Neural crest cell (in vitro differentiated cells): Measurements from ENCODE around the gene PSMC3IP. TPM values are rescaled to one million over a fixed set of nuclear protein-coding genes. Genes with fewer than 3 reads are reported as not detected.
"Not testable (repeated sequence)": the region's sequence is repeated elsewhere in the genome, so short reads cannot be mapped to it uniquely, and the experiment has no call there.

Source experiments
- DNase-seq: peaks from one replicate; pipeline ENCODE4 v3.0.0; 2021; ENCODE audit warnings: low read depth, mixed read lengths, low spot score
- H3K27ac Mint-ChIP-seq: one replicate; pipeline ENCODE4 v1.8.0; 2021; ENCODE audit warnings: mild to moderate bottlenecking, mixed read lengths; ENCODE audit not compliant: unreplicated experiment
- H3K27me3 Mint-ChIP-seq: 2 replicates; pipeline ENCODE4 v1.8.0; 2021; ENCODE audit warnings: low read depth, mild to moderate bottlenecking, mixed read lengths
- H3K36me3 Mint-ChIP-seq: 2 replicates; pipeline ENCODE4 v1.8.0; 2021; ENCODE audit warnings: low read depth, mild to moderate bottlenecking, mixed read lengths
- H3K4me1 Mint-ChIP-seq: 2 replicates; pipeline ENCODE4 v1.8.0; 2021; ENCODE audit warnings: mixed read lengths
- H3K4me3 Mint-ChIP-seq: one replicate; pipeline ENCODE4 v1.8.0; 2021; ENCODE audit warnings: mild to moderate bottlenecking, mixed read lengths
- H3K9me3 Mint-ChIP-seq: 2 replicates; pipeline ENCODE4 v1.8.0; 2021; ENCODE audit warnings: mixed read lengths
- long read RNA-seq: library from polyadenylated mRNA; unstranded; transcript quantifications from one replicate; pipeline ENCODE4 v2.0.0, GENCODE V29; 2020
- total RNA-seq: library from RNA; stranded (reverse); gene quantifications from 2 replicates; pipeline ENCODE4 v1.2.1, GENCODE V29; 2021
- TF ChIP-seq, protein P1 (sequence below): fragments of 200-600 bp; sonication (generic); conservative IDR thresholded peaks from 2 replicates; pipeline ENCODE4 v1.5.0; 2021; ENCODE audit warnings: antibody characterized with exemption, mild to moderate bottlenecking

Gene PSMC3IP, protein sequence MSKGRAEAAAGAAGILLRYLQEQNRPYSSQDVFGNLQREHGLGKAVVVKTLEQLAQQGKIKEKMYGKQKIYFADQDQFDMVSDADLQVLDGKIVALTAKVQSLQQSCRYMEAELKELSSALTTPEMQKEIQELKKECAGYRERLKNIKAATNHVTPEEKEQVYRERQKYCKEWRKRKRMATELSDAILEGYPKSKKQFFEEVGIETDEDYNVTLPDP
- 44.6 and 47.8 TPM in 2 replicates for total RNA-seq
- long read RNA-seq, transcript PSMC3IP-204 (7 exons, 1,381 nt) = minor isoform, 20 of 81 reads
- long read RNA-seq, transcript PSMC3IP-202 (8 exons, 1,416 nt) = major isoform, 41 of 81 reads
- long read RNA-seq, partial matches to known transcripts = 7 of 81 reads
- long read RNA-seq, other reads (novel, unspliced or antisense) = 11 of 81 reads

DNA sequence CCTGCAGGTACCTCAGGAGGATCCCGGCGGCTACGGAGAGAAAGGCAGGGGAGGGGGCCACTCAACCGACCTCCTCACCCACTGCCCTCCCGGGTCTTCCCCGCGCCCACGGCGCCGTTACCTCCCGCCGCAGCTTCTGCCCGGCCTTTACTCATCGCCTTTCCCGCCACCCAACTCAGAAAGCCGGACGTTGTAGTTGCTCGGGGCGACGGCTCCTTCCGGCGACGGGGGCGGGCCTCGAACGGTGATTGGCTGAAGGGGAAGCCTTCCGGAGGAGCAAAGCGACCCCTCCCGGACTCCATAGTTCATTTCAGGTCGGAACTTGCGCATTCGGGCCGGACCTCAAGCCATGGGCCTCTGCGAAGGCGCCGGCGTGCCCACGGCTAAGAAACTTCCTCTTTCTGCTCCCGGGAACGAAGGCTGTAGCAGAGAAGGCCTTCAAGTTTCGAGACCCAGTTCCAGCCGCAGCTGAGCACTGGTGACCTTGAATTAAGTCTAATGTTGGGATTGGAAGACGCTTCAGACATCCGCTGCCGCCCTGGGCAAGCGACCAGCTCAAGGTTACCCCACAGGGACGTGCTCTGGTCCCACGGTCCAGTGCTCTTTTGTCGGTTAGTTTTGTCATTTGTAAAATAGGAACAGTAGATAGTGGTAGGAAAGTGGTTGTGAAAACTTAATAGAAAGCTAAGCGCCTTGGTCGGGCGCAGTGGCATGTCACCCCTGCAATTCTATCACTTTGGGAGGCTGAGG lies at the start of gene PSMC3IP:
Gene PSMC3IP (minus strand): TSS at position 198 of the 750 bp plus-strand sequence. CDS start 43 bp downstream, at position 155.
- Mint-ChIP-seq H3K4me1 (peaks cover 41% of the 10 kb centered on the region), H3K27me3 (no peaks in the 10 kb centered on the region), H3K36me3 (peaks cover 16% of the 10 kb centered on the region), H3K27ac (peak within 1 kb of the TSS; percentile 98), H3K9me3 (no peaks in the 10 kb centered on the region), H3K4me3 (peak within 1 kb of the TSS; percentile 99)
- TF ChIP-seq, protein P1, sequence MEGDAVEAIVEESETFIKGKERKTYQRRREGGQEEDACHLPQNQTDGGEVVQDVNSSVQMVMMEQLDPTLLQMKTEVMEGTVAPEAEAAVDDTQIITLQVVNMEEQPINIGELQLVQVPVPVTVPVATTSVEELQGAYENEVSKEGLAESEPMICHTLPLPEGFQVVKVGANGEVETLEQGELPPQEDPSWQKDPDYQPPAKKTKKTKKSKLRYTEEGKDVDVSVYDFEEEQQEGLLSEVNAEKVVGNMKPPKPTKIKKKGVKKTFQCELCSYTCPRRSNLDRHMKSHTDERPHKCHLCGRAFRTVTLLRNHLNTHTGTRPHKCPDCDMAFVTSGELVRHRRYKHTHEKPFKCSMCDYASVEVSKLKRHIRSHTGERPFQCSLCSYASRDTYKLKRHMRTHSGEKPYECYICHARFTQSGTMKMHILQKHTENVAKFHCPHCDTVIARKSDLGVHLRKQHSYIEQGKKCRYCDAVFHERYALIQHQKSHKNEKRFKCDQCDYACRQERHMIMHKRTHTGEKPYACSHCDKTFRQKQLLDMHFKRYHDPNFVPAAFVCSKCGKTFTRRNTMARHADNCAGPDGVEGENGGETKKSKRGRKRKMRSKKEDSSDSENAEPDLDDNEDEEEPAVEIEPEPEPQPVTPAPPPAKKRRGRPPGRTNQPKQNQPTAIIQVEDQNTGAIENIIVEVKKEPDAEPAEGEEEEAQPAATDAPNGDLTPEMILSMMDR = peak; percentile 55
- DNase-seq = peak; percentile 91

DNA sequence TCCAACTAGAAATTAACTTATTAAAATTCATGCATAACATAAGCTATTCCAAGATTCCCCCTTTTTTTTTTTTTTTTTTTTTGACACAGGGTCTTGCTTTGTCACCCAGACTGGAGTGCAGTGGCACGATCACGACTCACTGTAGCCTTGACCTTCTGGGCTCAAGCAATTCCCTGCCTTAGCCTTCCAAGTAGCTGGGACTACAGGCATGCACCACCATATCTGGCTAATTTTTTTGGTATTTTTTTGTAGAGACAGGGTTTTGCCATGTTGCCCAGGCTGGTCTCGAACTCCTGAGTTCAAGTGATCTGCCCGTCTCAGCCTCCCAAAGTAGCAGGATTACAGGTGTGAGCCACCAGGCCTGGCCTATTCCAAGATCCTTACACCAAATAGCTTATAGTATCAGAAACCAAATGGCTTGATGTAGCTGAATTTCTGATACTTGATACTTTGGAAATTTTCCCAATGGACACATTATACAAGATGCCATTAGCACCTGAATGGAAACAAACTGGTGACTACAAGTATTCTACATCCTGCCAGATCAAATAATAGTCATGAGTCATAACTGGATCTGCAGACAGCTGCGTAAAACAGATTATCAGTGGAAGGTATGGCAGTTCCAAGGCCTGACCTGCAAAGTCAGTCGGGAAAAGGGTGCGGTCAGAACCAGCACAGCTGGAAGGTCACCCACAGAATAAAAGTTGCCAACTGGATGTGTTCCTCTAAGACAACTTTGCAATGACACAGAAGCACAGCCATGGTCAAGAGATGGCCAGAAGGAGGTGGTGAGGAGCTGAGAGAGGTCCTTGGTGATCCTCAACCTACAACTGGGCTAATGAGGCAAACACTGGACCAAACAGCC lies 46.4 kb upstream of the PSMC3IP start:
- Mint-ChIP-seq H3K4me3 (no peak overlapping the region), H3K27me3 (no peaks in the 10 kb centered on the region), H3K27ac (no peak overlapping the region), H3K36me3 (no peaks in the 10 kb centered on the region), H3K9me3 (no peaks in the 10 kb centered on the region), H3K4me1 (no peaks in the 10 kb centered on the region)
- TF ChIP-seq, protein P1 = no peak
- no peak for DNase-seq

DNA sequence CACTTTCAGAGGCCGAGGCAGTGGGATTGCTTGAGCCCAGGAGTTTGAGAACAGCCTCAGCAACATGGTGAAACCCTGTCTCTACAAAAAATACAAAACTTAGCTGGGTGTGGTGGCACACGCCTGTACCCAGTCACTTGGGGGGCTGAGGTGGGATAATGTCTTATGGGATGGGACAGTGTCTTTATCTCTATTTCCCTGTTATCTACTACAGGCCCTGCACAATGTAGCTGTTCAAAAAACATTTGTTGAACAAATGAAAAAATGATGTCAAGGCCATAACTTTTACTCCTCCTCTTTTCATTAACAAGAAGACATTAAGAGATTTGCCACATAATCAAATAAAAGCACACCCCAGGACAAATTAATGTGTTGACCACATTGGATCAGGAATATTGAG lies 45.7 kb upstream of the PSMC3IP start:
- Mint-ChIP-seq H3K27me3 (no peaks in the 10 kb centered on the region), H3K36me3 (no peaks in the 10 kb centered on the region), H3K4me1 (no peaks in the 10 kb centered on the region), H3K4me3 (no peak overlapping the region), H3K9me3 (no peaks in the 10 kb centered on the region), H3K27ac (no peak overlapping the region)
- no peak for DNase-seq
- TF ChIP-seq, protein P1 = no peak

DNA sequence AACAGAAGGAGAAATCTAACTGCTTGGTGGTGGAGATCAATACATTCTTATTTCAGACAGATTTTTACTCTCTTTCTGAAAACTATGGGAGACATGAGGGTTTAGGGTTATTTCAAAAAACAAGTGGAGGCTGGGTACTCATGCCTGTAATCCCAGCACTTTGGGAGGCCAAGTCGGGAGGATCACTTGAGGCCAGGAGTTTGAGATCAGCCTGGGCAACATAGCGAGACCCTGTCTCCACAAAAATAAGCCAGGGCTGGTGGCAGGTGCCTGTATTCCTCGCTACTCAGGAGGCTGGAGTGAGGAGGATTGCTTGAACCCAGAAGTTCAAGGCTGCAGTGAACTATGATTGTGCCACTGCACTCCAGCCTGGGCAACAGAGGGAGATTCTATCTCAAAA lies 44.5 kb upstream of the PSMC3IP start:
- not testable (repeated sequence) for H3K4me1 Mint-ChIP-seq, H3K9me3 Mint-ChIP-seq, H3K27me3 Mint-ChIP-seq, H3K4me3 Mint-ChIP-seq, DNase-seq, H3K27ac Mint-ChIP-seq, H3K36me3 Mint-ChIP-seq

DNA sequence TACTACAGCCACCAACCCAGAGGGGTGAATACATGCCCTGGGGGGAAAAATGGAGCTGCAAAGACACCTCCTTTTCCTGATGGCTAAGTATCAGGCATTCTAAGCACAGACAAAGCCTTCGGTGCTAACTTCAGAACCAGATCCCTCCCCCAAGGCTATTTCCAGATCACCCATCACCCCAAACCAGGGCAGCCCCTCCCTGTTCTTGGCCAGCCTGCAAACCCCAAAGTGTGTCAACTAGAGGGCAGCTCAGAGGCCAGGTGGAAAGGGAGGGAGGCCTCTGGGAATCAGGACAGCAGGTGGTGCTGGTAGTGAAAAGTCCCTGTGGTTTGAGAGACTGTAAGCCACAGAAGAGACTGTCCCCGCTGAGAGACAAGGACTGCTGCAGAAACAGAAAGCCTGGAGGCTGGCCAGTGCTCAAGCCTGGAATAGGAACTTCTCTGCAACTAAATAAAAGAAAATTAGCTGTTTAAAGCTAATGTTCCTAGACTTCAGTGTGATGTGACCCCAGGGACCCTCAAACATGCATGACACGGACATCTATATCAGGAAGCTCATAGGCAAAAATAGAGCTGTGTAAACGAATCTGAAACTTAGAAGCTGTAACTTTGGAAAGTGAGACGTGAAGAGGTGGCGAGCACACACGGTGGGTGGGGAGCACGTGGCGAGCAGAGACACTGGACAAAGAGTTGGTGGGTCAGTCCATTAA lies 41.1 kb upstream of the PSMC3IP start:
- Mint-ChIP-seq H3K36me3 (peaks cover 13% of the 10 kb centered on the region), H3K4me1 (no peaks in the 10 kb centered on the region), H3K27me3 (no peaks in the 10 kb centered on the region), H3K27ac (no peak overlapping the region), H3K9me3 (no peaks in the 10 kb centered on the region), H3K4me3 (no peak overlapping the region)
- TF ChIP-seq, protein P1 = no peak
- no peak for DNase-seq
